Measurements from ENCODE around the gene TRMT1.

DNA sequence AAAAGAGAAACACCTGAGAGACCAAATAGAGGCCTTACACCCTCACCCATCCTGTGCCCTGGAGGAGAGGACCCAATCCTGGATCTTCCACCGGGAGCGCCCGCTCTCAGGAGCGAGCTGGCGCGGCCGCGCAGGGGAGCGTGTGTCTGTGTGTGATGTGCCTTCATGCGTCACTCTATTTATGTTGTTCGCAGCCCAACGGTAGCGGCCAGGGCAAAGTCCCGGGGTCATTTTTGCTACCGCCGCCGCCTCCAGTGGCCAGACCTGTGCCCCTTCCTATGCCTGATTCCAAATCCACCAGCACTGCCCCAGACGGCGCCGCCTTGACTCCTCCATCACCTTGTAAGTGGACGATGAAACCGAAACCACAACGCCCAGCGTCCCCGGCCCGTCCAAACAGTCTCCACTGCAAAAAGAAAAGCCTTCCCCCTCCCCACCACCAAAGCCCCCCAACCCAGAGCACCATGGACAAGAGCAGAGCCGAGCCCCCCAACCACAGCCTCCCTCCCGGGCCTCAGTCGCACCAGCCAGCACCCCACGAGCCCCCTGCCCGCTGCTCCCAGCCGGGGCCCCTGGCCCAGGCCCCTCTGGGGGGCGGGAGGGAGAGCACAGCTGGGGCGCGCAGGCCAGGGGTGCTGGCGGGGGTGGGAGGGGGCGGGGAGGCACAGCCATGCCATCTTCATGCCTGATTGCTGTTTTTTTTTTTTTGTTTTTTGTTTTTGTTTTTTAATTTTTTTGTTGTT, 28.6 kb downstream of the TRMT1 start:
- TF ChIP-seq, protein P1, sequence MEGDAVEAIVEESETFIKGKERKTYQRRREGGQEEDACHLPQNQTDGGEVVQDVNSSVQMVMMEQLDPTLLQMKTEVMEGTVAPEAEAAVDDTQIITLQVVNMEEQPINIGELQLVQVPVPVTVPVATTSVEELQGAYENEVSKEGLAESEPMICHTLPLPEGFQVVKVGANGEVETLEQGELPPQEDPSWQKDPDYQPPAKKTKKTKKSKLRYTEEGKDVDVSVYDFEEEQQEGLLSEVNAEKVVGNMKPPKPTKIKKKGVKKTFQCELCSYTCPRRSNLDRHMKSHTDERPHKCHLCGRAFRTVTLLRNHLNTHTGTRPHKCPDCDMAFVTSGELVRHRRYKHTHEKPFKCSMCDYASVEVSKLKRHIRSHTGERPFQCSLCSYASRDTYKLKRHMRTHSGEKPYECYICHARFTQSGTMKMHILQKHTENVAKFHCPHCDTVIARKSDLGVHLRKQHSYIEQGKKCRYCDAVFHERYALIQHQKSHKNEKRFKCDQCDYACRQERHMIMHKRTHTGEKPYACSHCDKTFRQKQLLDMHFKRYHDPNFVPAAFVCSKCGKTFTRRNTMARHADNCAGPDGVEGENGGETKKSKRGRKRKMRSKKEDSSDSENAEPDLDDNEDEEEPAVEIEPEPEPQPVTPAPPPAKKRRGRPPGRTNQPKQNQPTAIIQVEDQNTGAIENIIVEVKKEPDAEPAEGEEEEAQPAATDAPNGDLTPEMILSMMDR (IDR thresholded peaks at IDR 0.05): no peak
- TF ChIP-seq EZH2 (IDR thresholded peaks at IDR 0.05; ENCODE audit: borderline replicate concordance, insufficient read depth, low read depth, low read length, poor library complexity, severe bottlenecking): no peak

Data from B cell (primary cell).